GM12878 (cell line): ENCODE measurements around the gene PPWD1.
"Not testable (repeated sequence)": the region's sequence is repeated elsewhere in the genome, so short reads cannot be mapped to it uniquely, and the experiment has no call there.

ENCODE experiments used
- ATF3 ChIP-seq: IDR thresholded peaks from 2 replicates; pipeline ENCODE4 v1.6.1; 2011; ENCODE audit warnings: low read depth, mild to moderate bottlenecking, low read length, moderate library complexity, borderline replicate concordance; ENCODE audit errors: extremely low read depth
- ATF7 ChIP-seq: fragments of 450-650 bp; IDR thresholded peaks from 2 replicates; pipeline ENCODE4 v1.6.1; 2016; ENCODE audit warnings: low read depth, mild to moderate bottlenecking
- BRCA1 ChIP-seq: IDR thresholded peaks from 2 replicates; pipeline ENCODE4 v1.6.1; 2011; ENCODE audit warnings: low read depth, low read length, improper control_type of control experiment
- CTCF ChIP-seq, 3 experiments: IDR thresholded peaks in 2 of 3; conservative IDR thresholded peaks in 1 of 3; 2 replicates each; pipeline ENCODE4 v1.5.1; 2011; ENCODE audit warnings: low read depth in 3 of 3, low read length in 3 of 3, mild to moderate bottlenecking in 3 of 3, control low read depth in 2 of 3, moderate library complexity in 2 of 3, inconsistent platforms in 1 of 3, mixed read lengths in 1 of 3; ENCODE audit not compliant: control insufficient read depth in 2 of 3, insufficient read depth in 1 of 3; ENCODE audit errors: extremely low read depth in 1 of 3
- ELK1 ChIP-seq: IDR thresholded peaks from 2 replicates; pipeline ENCODE4 v1.6.1; 2012; ENCODE audit warnings: low read depth, low read length, improper control_type of control experiment
- EP300 ChIP-seq, 2 experiments: fragments of 150-350 bp in 1 of 2; IDR thresholded peaks; 2 replicates each; pipeline ENCODE4 v1.6.1; 2011 to 2012; ENCODE audit warnings: low read depth in 2 of 2, low read length in 2 of 2, borderline replicate concordance in 1 of 2, improper control_type of control experiment in 1 of 2, inconsistent platforms in 1 of 2; ENCODE audit not compliant: control insufficient read depth in 1 of 2
- FOS ChIP-seq: IDR thresholded peaks from 3 replicates; pipeline ENCODE4 v1.6.1; 2011; ENCODE audit warnings: borderline replicate concordance; ENCODE audit not compliant: insufficient read length; ENCODE audit errors: extremely low read depth
- HDAC6 ChIP-seq: fragments of 200-600 bp; sonication (generic); IDR thresholded peaks from one replicate; pipeline ENCODE4 v1.8.0; 2017; ENCODE audit warnings: antibody characterized with exemption; ENCODE audit not compliant: unreplicated experiment
- MTA3 ChIP-seq: IDR thresholded peaks from 2 replicates; pipeline ENCODE4 v1.6.1; 2012; ENCODE audit warnings: low read length, inconsistent platforms, borderline replicate concordance
- RCOR1 ChIP-seq: conservative IDR thresholded peaks from 2 replicates; pipeline ENCODE4 v1.6.1; 2012; ENCODE audit warnings: low read depth, low read length, improper control_type of control experiment
- TCF7 ChIP-seq: IDR thresholded peaks from 2 replicates; pipeline ENCODE4 v1.6.1; 2014; ENCODE audit warnings: antibody characterized with exemption, borderline replicate concordance
- YY1 ChIP-seq: IDR thresholded peaks from 2 replicates; pipeline ENCODE4 v1.6.1; 2011; ENCODE audit warnings: low read depth, mild to moderate bottlenecking, low read length
- ZNF384 ChIP-seq: IDR thresholded peaks from 2 replicates; pipeline ENCODE4 v1.6.1; 2012; ENCODE audit warnings: low read depth, mild to moderate bottlenecking, low read length, improper control_type of control experiment, borderline replicate concordance

GRCh38 chr5:65601761-65602160 lies 38.7 kb downstream of the PPWD1 start:
- TF ChIP-seq ELK1; MTA3; RCOR1; CTCF (IDR thresholded peaks at IDR 0.05 in 2 of 3, conservative IDR thresholded peaks at IDR 0.05 in 1 of 3; ENCODE audit: control insufficient read depth in 2 of 3, extremely low read depth in 1 of 3, insufficient read depth in 1 of 3, low read depth in 3 of 3, low read length in 3 of 3); EP300 (IDR thresholded peaks at IDR 0.05; ENCODE audit: borderline replicate concordance in 1 of 2, control insufficient read depth in 1 of 2, low read depth in 2 of 2, low read length in 2 of 2); TCF7; ATF3; ATF7; YY1; ZNF384; BRCA1; FOS; HDAC6: not testable (repeated sequence)
